GM18909 (cell line): ENCODE results near the gene STOML2.

ENCODE experiments used
- ATAC-seq: cut with Tn5 transposase; IDR thresholded peaks from one replicate; pipeline ENCODE4 v1.9.1; 2021; ENCODE audit warnings: mild to moderate bottlenecking; ENCODE audit not compliant: unreplicated experiment, poor library complexity

STOML2 gene

DNA sequence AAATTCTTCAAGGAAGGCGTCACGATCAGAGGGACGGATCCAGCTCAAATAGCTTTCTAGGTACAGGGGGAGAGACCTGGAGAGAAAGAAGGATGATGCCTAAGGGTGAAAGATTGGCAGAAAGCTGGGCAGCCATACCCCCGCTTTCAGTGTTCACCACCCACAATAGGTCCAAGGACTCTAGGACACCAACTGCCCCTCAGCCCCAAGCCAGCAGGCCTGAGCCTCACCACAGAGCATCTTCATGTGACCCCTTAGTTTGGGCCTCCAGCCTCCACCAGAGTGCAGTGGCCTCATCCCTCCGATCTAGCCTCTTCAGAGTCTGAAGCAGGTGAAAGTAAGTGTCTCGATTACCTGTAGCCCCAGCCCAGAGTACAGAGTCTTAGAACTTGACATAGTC is 28.8 kb downstream of the STOML2 start:
- ATAC-seq: no peak

GRCh38 chr9:35073279-35073612 is 29.7 kb downstream of the STOML2 start:
- ATAC-seq: no peak

DNA sequence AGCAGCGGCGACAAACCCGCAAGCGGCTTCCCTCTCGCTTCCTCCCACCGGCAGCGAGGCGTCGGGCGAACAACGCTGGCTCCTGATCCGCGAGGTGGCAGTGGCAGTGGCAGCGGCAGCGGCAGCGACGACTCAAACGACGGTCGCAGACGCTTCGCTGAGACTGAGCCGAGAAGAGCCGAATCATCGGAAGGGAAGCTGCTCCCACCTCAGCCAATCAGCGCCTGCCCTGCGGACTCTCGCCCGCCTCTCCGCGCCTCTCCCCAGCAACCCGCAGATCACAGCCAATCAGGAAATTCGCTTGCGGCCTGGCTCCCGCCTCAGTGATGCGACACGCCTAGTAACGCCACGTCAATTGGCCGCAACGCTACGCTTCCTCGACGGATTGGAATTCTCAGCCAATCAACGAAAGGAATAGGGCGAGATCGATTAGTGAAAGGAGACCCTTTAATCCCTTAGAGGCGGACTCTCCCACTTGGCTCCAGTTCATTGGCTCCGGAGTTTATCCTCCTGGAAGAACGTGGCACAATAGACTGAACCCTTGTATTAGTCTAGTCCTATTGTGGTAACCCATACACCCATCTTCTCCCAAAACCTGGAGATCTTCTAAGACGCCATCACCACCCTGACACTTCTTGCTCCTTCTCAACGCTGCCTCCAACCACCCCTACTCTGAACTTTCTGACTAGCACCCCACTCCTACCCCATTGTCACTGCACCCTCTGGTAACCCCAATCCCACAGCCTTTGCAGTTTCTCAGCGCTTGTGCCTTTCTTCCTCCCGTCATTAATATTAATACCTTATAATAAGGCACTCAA is 30.3 kb downstream of the STOML2 start, which contains the start of gene VCP:
VCP (minus strand) TSS at position 165 of the 818 bp plus-strand sequence. CDS start 272 bp downstream, outside the sequence.
- ATAC-seq: peak; percentile 87

GRCh38 chr9:35071814-35072460 is 31.0 kb downstream of the STOML2 start:
- peak; percentile 60 for ATAC-seq

- no peak for ATAC-seq
These were observed 31.8 kb downstream of the STOML2 start for GRCh38 chr9:35070823-35071813.

- no peak for ATAC-seq
These were observed 33.9 kb downstream of the STOML2 start for GRCh38 chr9:35069020-35069419.

DNA sequence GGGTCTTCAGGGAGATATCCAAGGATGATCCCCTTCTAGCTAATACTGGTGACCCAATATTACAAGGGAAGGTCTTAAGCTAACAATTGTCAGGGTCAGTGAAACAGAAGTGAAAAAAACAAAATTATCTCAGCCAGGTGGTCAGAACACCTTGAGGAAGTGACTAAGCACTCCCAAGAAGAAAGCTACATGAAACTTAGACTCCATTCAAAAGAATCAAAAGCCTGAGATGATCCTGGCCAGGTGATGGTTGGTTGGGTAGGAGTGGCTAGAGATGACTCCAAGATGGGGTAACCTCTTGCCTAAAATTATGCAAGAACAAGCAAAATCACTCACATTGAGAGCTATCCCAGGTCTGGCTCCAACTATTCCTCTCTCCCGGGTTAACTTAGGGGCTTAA is 35.9 kb downstream of the STOML2 start:
- ATAC-seq: no peak

DNA sequence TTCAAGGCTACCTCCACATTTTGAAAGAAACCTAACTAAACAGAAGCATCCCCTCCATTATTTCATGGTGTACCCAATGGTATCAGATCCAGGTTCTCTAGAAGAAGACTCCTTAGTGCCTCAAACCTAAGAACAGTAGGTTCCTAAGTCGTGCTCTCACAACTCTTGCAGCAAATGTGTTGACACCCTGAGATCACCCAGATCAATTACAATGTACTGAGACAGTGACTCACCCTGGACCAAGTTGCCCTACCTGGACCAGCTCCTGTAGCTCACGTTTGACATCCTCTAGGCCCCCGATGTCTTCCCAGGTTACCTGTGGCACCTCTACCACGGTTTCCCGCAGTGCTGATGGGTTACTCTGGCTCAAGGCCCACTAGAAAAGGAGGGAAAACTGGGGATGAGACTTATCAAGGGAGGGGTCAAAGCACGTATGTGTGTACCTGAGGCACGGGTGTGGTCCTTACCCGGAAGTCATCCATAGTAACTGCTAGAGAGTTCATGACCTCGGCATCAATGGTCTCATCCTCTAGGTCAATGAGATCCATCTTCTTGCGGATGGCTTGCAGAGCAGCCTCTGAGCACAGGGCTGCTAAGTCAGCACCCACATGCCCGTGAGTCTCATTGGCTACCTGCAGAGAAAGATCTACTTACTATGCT is 42.3 kb downstream of the STOML2 start:
- no peak for ATAC-seq

- no peak for ATAC-seq
These were observed 43.5 kb downstream of the STOML2 start for GRCh38 chr9:35059438-35059837.

GRCh38 chr9:35057271-35057620 is 45.7 kb downstream of the STOML2 start:
- no peak for ATAC-seq

DNA sequence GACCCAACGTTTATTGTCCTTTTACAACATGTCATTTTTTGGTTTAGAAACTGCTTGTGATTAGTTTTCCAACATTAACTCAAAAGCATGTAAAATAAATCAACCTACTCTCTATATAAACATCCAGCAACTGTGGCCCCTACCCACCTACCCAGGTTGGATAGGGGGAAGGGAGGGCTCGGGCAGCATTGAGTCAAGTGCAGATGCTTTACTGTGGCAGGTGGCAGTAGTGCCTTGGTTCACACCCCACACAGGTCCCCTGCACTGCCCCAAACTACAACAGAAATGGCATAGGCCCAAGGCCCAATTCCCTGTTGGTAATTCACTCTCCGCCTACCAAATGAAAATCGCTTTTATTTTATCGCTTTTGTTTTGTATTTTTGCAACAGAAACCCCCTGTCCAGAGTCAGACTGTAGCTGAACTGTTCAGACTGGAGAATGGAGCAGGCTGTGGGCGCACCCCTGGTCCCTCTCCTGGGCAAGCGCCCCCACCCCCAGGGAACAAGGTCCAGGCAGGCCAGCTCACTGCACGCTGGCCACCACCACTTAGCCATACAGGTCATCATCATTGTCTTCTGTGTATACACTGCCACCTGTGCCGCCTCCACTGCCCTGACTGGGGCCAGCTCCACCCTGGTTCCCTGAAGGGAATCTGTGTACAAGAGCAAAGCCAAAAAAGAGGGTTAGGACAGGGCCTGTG is 46.2 kb downstream of the STOML2 start:
- no peak for ATAC-seq

DNA sequence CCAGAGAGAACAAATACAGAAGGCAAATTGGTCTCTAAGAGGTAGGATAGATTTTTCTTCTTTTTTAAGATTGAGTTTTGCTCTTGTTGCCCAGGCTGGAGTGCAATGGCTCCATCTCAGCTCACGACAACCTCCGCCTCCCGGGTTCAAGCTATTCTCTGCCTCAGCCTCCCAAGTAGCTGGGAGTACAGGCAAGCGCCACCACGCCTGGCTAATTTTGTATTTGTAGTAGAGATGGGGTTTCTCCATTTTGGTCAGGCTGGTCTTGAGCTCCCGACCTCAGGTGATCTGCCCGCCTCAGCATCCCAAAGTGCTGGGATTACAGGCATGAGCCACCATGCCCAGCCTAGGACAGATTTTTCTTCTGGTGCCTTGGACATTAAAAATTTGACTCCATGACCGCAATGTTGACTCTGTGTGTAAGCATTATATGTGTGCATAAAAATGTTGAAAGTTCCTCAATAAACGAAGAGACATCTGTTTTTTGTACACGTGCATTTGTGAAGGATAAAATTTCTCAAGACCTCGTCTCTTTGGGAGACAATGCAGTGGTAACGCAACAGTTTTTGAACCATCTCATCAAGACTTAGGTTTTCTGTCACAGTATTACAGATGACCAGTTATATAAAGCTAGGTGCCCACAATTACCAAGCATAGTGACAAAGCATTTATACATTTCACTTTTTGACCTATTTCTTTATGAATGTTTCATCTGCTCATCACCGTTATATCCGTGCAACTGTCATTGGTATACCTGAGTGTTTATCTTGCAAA is 47.9 kb downstream of the STOML2 start:
- ATAC-seq: no peak

GRCh38 chr9:35054185-35054835 is 48.6 kb downstream of the STOML2 start:
- no peak for ATAC-seq

DNA sequence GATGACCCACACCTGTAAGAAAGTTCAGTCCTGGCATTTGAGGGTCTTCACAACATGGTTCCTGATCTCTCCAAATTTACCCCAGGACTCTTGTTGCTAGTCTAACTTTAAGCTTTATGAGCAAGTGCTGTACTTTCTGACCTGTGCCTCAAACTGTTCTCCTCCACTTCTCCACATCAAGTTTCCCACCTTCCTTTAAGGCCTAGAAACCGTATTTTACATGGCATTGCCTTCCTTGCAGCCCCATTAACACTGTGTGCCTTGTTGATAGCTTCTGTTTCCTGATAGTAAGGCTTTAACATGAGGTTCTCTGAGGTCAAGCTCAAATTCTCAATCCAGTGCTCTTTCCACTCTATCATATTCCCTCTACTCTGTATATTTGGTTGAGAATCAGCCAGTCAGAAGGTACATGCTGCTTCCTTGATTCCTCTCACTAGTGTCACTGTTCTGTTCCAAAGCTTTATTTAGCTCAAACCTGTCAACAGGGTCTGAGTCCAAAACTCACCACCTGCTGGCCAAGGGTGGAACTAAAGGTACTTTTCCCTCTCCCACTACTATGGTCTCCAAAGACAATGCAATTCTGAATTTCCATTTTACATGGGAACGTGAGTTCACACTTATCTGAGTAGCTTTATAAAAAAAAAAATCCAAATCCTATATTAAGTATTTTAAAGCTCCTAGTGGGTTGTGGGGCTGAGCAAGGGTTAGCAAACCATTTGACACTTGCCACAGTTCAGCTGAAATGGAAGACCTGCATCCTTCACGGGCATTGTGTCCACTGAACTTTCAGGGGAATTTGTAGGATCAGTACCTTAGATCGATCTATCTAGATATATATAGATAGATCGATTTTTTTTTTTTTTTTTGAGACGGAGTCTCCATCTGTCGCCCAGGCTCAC is 51.6 kb downstream of the STOML2 start:
- peak; percentile 58 for ATAC-seq
